IPS DF 19.7 (cell line): ENCODE results near the gene XXYLT1.

Source experiments
- DNase-seq: peaks from one replicate; pipeline ENCODE4 v3.0.0-alpha.2; 2013; ENCODE audit warnings: low read depth, low spot score

XXYLT1 gene

GRCh38 chr3:195135917-195136316 is 135.0 kb downstream of the XXYLT1 start:
- no peak for DNase-seq

GRCh38 chr3:195134431-195134830 is 136.5 kb downstream of the XXYLT1 start:
- DNase-seq = no peak

GRCh38 chr3:195133462-195133861 is 137.5 kb downstream of the XXYLT1 start:
- DNase-seq = no peak

- no peak for DNase-seq
Observed at GRCh38 chr3:195133013-195133412, 137.9 kb downstream of the XXYLT1 start.

- no peak for DNase-seq
Observed at GRCh38 chr3:195131176-195131575, 139.8 kb downstream of the XXYLT1 start.

- DNase-seq = no peak
Observed at GRCh38 chr3:195129644-195130492, 141.1 kb downstream of the XXYLT1 start.

- no peak for DNase-seq
Observed at GRCh38 chr3:195129072-195129643, 141.8 kb downstream of the XXYLT1 start.

- no peak for DNase-seq
Observed at GRCh38 chr3:195128255-195129071, 142.5 kb downstream of the XXYLT1 start.

- no peak for DNase-seq
Observed at GRCh38 chr3:195126056-195126605, 144.8 kb downstream of the XXYLT1 start.

- DNase-seq = no peak
Observed at GRCh38 chr3:195125646-195126045, 145.3 kb downstream of the XXYLT1 start.

GRCh38 chr3:195124378-195124992 is 146.5 kb downstream of the XXYLT1 start:
- DNase-seq = no peak

- no peak for DNase-seq
Observed at GRCh38 chr3:195123281-195123691, 147.7 kb downstream of the XXYLT1 start.

- DNase-seq = no peak
Observed at GRCh38 chr3:195122261-195122660, 148.7 kb downstream of the XXYLT1 start.

- DNase-seq = no peak
Observed at GRCh38 chr3:195120267-195120601, 150.7 kb downstream of the XXYLT1 start.

- peak; percentile 61 for DNase-seq
Observed at GRCh38 chr3:195119461-195120266, 151.3 kb downstream of the XXYLT1 start.

- DNase-seq = no peak
Observed at GRCh38 chr3:195118671-195119070, 152.3 kb downstream of the XXYLT1 start.

- no peak for DNase-seq
Observed at GRCh38 chr3:195117978-195118581, 152.9 kb downstream of the XXYLT1 start.

- DNase-seq = no peak
Observed at GRCh38 chr3:195116407-195117185, 154.4 kb downstream of the XXYLT1 start.

GRCh38 chr3:195115600-195116406 is 155.2 kb downstream of the XXYLT1 start:
- no peak for DNase-seq
